GM12878 (cell line): Measurements from ENCODE around the gene ZMIZ2.

ENCODE experiments used
- ATF3 ChIP-seq: IDR thresholded peaks from 2 replicates; pipeline ENCODE4 v1.6.1; 2011; ENCODE audit warnings: low read depth, mild to moderate bottlenecking, low read length, moderate library complexity, borderline replicate concordance; ENCODE audit errors: extremely low read depth
- BACH1 ChIP-seq: fragments of 450-650 bp; IDR thresholded peaks from 2 replicates; pipeline ENCODE4 v1.6.1; 2017; ENCODE audit warnings: mild to moderate bottlenecking, borderline replicate concordance
- CTCF ChIP-seq, 3 experiments: IDR thresholded peaks in 2 of 3; conservative IDR thresholded peaks in 1 of 3; 2 replicates each; pipeline ENCODE4 v1.5.1; 2011; ENCODE audit warnings: low read depth in 3 of 3, low read length in 3 of 3, mild to moderate bottlenecking in 3 of 3, control low read depth in 2 of 3, moderate library complexity in 2 of 3, inconsistent platforms in 1 of 3, mixed read lengths in 1 of 3; ENCODE audit not compliant: control insufficient read depth in 2 of 3, insufficient read depth in 1 of 3; ENCODE audit errors: extremely low read depth in 1 of 3
- DPF2 ChIP-seq: fragments of 450-650 bp; IDR thresholded peaks from 2 replicates; pipeline ENCODE4 v1.6.1; 2017; ENCODE audit warnings: mild to moderate bottlenecking
- E2F4 ChIP-seq: IDR thresholded peaks from 2 replicates; pipeline ENCODE4 v1.6.1; 2012; ENCODE audit warnings: low read depth, low read length, improper control_type of control experiment
- EGR1 ChIP-seq, 2 experiments: IDR thresholded peaks; 1 replicate in 1 of 2; 2 replicates in 1 of 2; pipeline ENCODE4 v1.6.1; 2011 to 2012; ENCODE audit warnings: low read depth in 2 of 2, low read length in 2 of 2, borderline replicate concordance in 1 of 2, mild to moderate bottlenecking in 1 of 2, moderate library complexity in 1 of 2
- ETV6 ChIP-seq, 2 experiments: fragments of 450-650 bp in 1 of 2; IDR thresholded peaks in 1 of 2; conservative IDR thresholded peaks in 1 of 2; 2 replicates each; pipeline ENCODE4 v1.6.1; 2014; ENCODE audit warnings: antibody characterized with exemption in 1 of 2, borderline replicate concordance in 1 of 2, low read depth in 1 of 2, mild to moderate bottlenecking in 1 of 2, moderate library complexity in 1 of 2
- FOXM1 ChIP-seq: IDR thresholded peaks from 2 replicates; pipeline ENCODE4 v1.6.1; 2012; ENCODE audit warnings: low read depth, mild to moderate bottlenecking, inconsistent platforms, low read length, moderate library complexity
- HCFC1 ChIP-seq: fragments of 150-350 bp; IDR thresholded peaks from 2 replicates; pipeline ENCODE4 v1.6.1; 2014; ENCODE audit warnings: low read length
- MAX ChIP-seq: IDR thresholded peaks from 2 replicates; pipeline ENCODE4 v1.6.1; 2012; ENCODE audit warnings: low read depth, low read length, improper control_type of control experiment
- MTA2 ChIP-seq: fragments of 450-650 bp; IDR thresholded peaks from 2 replicates; pipeline ENCODE4 v1.6.1; 2016; ENCODE audit warnings: low read depth, mild to moderate bottlenecking, moderate library complexity
- REST ChIP-seq: IDR thresholded peaks from 2 replicates; pipeline ENCODE4 v1.6.1; 2012; ENCODE audit warnings: mild to moderate bottlenecking, low read depth, low read length
- SMC3 ChIP-seq: IDR thresholded peaks from 2 replicates; pipeline ENCODE4 v1.6.1; 2011; ENCODE audit warnings: low read length, improper control_type of control experiment, borderline replicate concordance
- USF1 ChIP-seq: IDR thresholded peaks from 2 replicates; pipeline ENCODE4 v1.6.1; 2011; ENCODE audit warnings: borderline replicate concordance, low read depth, mild to moderate bottlenecking, moderate library complexity, mixed read lengths, low read length; ENCODE audit not compliant: insufficient read depth; ENCODE audit errors: extremely low read length

- no peak for TF ChIP-seq CTCF (IDR thresholded peaks at IDR 0.05 in 2 of 3, conservative IDR thresholded peaks at IDR 0.05 in 1 of 3; ENCODE audit: control insufficient read depth in 2 of 3, extremely low read depth in 1 of 3, insufficient read depth in 1 of 3, low read depth in 3 of 3, low read length in 3 of 3)
- TF ChIP-seq E2F4: no peak
- TF ChIP-seq USF1: no peak
- no peak for TF ChIP-seq EGR1 (IDR thresholded peaks at IDR 0.05; ENCODE audit: borderline replicate concordance in 1 of 2, low read depth in 2 of 2, low read length in 2 of 2)
- TF ChIP-seq MAX: no peak
- no peak for TF ChIP-seq ETV6 (conservative IDR thresholded peaks at IDR 0.05 in 1 of 2, IDR thresholded peaks at IDR 0.05 in 1 of 2; ENCODE audit: borderline replicate concordance in 1 of 2, low read depth in 1 of 2)
- TF ChIP-seq DPF2: no peak
- TF ChIP-seq ATF3: no peak
- no peak for TF ChIP-seq HCFC1
- no peak for TF ChIP-seq MTA2
- TF ChIP-seq REST: no peak
- TF ChIP-seq SMC3: no peak
- TF ChIP-seq BACH1: no peak
- no peak for TF ChIP-seq FOXM1
Measured at GRCh38 chr7:44750424-44750823, 1.8 kb downstream of the ZMIZ2 start.
